Measurements from ENCODE around the gene R3HDM4. TPM values are rescaled to one million over a fixed set of nuclear protein-coding genes. Genes with fewer than 3 reads are reported as not detected.

R3HDM4 gene
- total and polyA plus RNA-seq, 9 donors = 8.7 to 43.0 (median 29.5) TPM

- intact Hi-C loops (cut with DNase I) = no loop called here
- Histone ChIP-seq H3K4me3 (no peak overlapping the region), H3K4me1 (ENCODE audit: insufficient read depth) (peaks cover 3% of the 10 kb centered on the region), H3K27me3 (no peaks in the 10 kb centered on the region), H3K27ac (no peak overlapping the region), H3K9me3 (no peaks in the 10 kb centered on the region), H3K36me3 (no peaks in the 10 kb centered on the region)
- TF ChIP-seq POLR2A (IDR thresholded peaks at IDR 0.05) = no peak
- DNase-seq = no peak
- WGBS, 3 donors = 71 to 83% (median 73%) methylated on average over 14 of the region's 14 CpGs
Observed at GRCh38 chr19:952049-952679, 39.1 kb upstream of the R3HDM4 start.

DNA sequence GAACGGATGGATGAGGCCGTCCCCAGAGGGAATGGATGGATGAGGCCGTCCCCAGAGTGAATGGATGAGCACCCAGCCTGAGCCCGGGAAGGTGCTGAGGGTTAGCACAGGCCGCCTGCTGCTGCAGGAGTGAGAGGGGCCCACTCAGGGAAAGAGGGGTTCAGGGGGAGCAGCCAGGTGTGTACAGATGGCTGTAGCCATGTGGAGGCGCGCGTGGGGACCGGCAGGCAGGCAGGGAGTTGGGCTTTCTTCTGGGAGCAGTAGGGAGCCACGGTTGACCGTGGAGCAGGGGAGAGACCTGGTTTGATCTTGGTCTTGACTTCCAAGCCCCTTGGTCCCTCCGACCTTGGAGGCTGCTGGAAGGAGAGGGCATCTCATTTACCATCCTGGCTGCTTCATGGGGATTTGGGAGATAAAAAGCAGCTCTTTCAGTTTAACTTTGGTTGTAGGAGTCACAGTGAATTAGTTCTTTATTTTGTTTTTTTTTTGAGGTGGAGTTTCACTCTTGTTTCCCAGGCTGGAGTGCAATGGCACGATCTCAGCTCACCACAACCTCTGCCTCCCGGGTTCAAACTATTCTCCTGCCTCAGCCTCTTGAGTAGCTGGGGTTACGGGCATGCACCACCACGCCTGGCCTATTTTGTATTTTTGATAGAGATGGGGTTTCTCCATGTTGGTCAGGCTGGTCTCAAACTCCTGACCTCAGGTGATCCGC is 37.5 kb upstream of the R3HDM4 start:
- Histone ChIP-seq H3K36me3 (no peaks in the 10 kb centered on the region), H3K27ac (no peak overlapping the region), H3K9me3 (no peaks in the 10 kb centered on the region), H3K4me1 (ENCODE audit: insufficient read depth) (peaks cover 3% of the 10 kb centered on the region), H3K4me3 (no peak overlapping the region), H3K27me3 (no peaks in the 10 kb centered on the region)
- WGBS, 3 donors = 84 to 90% (median 85%) methylated on average over 17 of the region's 17 CpGs
- DNase-seq = peak in 1 of 5 donors; percentile 13
- no peak for TF ChIP-seq EP300 (IDR thresholded peaks at IDR 0.05)
- TF ChIP-seq CTCF (IDR thresholded peaks at IDR 0.05) = no peak
- no peak for TF ChIP-seq POLR2A (IDR thresholded peaks at IDR 0.05)
- intact Hi-C loops (cut with DNase I) = no loop called here

- no peaks in the 10 kb centered on the region for H3K36me3 ChIP-seq
- peak in 1 of 5 donors; percentile 10 for DNase-seq
- TF ChIP-seq EP300 (IDR thresholded peaks at IDR 0.05) (no peak), CTCF (IDR thresholded peaks at IDR 0.05) (no peak), POLR2A (IDR thresholded peaks at IDR 0.05) (no peak)
- 88 to 93% (median 91%) methylated on average over 22 to 25 of the region's 25 CpGs for WGBS, 3 donors
- H3K27me3 ChIP-seq = no peaks in the 10 kb centered on the region
- H3K27ac ChIP-seq = no peak overlapping the region
- H3K4me3 ChIP-seq = no peak overlapping the region
- no peaks in the 10 kb centered on the region for H3K9me3 ChIP-seq
- peaks cover 10% of the 10 kb centered on the region for H3K4me1 ChIP-seq (ENCODE audit: insufficient read depth)
- intact Hi-C loops (cut with DNase I) = no loop called here
Observed at GRCh38 chr19:948842-949496, 36.0 kb upstream of the R3HDM4 start.

- H3K9me3 ChIP-seq = no peaks in the 10 kb centered on the region
- peak in 2 of 5 donors; percentile 12 to 22 for DNase-seq
- no peak for TF ChIP-seq CTCF (IDR thresholded peaks at IDR 0.05)
- no peak overlapping the region for H3K27ac ChIP-seq
- peaks cover 9% of the 10 kb centered on the region for H3K4me1 ChIP-seq (ENCODE audit: insufficient read depth)
- H3K4me3 ChIP-seq = no peak overlapping the region
- 83 to 88% (median 83%) methylated on average over 47 of the region's 47 CpGs for WGBS, 3 donors
- H3K36me3 ChIP-seq = no peaks in the 10 kb centered on the region
- H3K27me3 ChIP-seq = no peaks in the 10 kb centered on the region
- intact Hi-C loops (cut with DNase I) = no loop called here
Observed at GRCh38 chr19:947707-948539, 34.9 kb upstream of the R3HDM4 start.
